HL-60 (cell line): ENCODE data around the gene DPF3.

Experiments
- CTCF ChIP-seq: IDR thresholded peaks from one replicate; pipeline ENCODE4 v1.5.1; 2011; ENCODE audit warnings: low read length, control low read depth, inconsistent platforms; ENCODE audit not compliant: insufficient read depth
- GABPA ChIP-seq: IDR thresholded peaks from 2 replicates; pipeline ENCODE4 v1.6.1; 2012; ENCODE audit warnings: low read depth

- TF ChIP-seq CTCF: no peak
- TF ChIP-seq GABPA: no peak
Measured at GRCh38 chr14:72742838-72743195, 151.1 kb downstream of the DPF3 start.
